HCT116 (cell line): ENCODE data around the gene TPX2. TPM values are rescaled to one million over a fixed set of nuclear protein-coding genes. Genes with fewer than 3 reads are reported as not detected.

Experiments
- ATAC-seq: fragments of 200-7000 bp; cut with Tn5 transposase; 2 replicates; pipeline ENCODE4 v1.9.1; 2020; ENCODE audit warnings: mild to moderate bottlenecking, moderate library complexity
- BruUV-seq: library from RNA; stranded (reverse); fragments of 400-500 nt; replicated peaks from 2 replicates; lab custom pipeline; 2021; lab: Mats Ljungman, UMichigan
- CTCF ChIA-PET: fragments of 300-600 bp; sonication (Branson Sonifier 250); formaldehyde crosslinking; loops from one replicate; lab custom pipeline; 2021; ENCODE audit warnings: antibody characterized with exemption; lab: Charles Lee
- POLR2A ChIA-PET: fragments of 300-600, 350-600 bp; sonication (Branson Sonifier 250); formaldehyde crosslinking; loops from one replicate; lab custom pipeline; 2021; ENCODE audit warnings: antibody characterized with exemption; lab: Charles Lee
- RAD21 ChIA-PET, 2 experiments: fragments of 300-600 bp; sonication (Branson Sonifier 250); formaldehyde crosslinking; loops; one replicate each; lab custom pipeline; 2023; ENCODE audit warnings: low total read pairs in 2 of 2; ENCODE audit not compliant: uncharacterized antibody in 2 of 2, unreplicated experiment in 2 of 2, low non-redundant PET in 1 of 2; lab: Charles Lee
- DNase-seq: peaks from one replicate; pipeline ENCODE4 v3.0.0-alpha.2; 2010; ENCODE audit warnings: low read depth, low spot score
- H2AFZ ChIP-seq: fragments of 200-600 bp; shearing (Covaris generic), sonication (generic); 2 replicates; pipeline ENCODE4 v1.6.1; 2017; ENCODE audit warnings: low read depth, mixed run types, mixed read lengths, antibody characterized with exemption, low read length; ENCODE audit not compliant: poor library complexity, severe bottlenecking
- H3K27ac ChIP-seq: 2 replicates; pipeline ENCODE4 v1.5.1; 2012; ENCODE audit warnings: low read depth, low read length
- H3K27me3 ChIP-seq: fragments of 200-600 bp; sonication (generic); 2 replicates; pipeline ENCODE4 v1.6.1; 2016; ENCODE audit warnings: mixed run types, low read length, mixed read lengths; ENCODE audit not compliant: insufficient read depth
- H3K36me3 ChIP-seq, 2 experiments: fragments of 200-500 bp in 1 of 2; fragments of 200-600 bp in 1 of 2; sonication (Bioruptor generic) in 1 of 2; sonication (generic) in 1 of 2; 2 replicates each; pipeline versions ENCODE4 v1.5.1 to v1.6.1; 2014 to 2016; ENCODE audit warnings: low read length in 2 of 2, inconsistent platforms in 1 of 2, mixed read lengths in 1 of 2, mixed run types in 1 of 2; ENCODE audit not compliant: insufficient read depth in 2 of 2, control insufficient read depth in 1 of 2
- H3K4me1 ChIP-seq, 2 experiments: fragments of 200-600 bp in 1 of 2; sonication (generic) in 1 of 2; 2 replicates each; pipeline versions ENCODE4 v1.5.1 to v1.6.1; 2012 to 2017; ENCODE audit warnings: low read length in 2 of 2, inconsistent platforms in 1 of 2, mild to moderate bottlenecking in 1 of 2, mixed read lengths in 1 of 2, mixed run types in 1 of 2, moderate library complexity in 1 of 2; ENCODE audit not compliant: insufficient read depth in 2 of 2, control insufficient read depth in 1 of 2
- H3K4me2 ChIP-seq: fragments of 200-600 bp; sonication (generic); 2 replicates; pipeline ENCODE4 v1.6.1; 2017; ENCODE audit warnings: mixed run types, low read length, mixed read lengths
- H3K4me3 ChIP-seq, 2 experiments: fragments of 200-600 bp in 1 of 2; sonication (generic) in 1 of 2; replicated peaks in 1 of 2; 2 replicates each; pipeline ENCODE4 v1.5.1; 2011 to 2016; ENCODE audit warnings: low read length in 2 of 2, control low read depth in 1 of 2, low read depth in 1 of 2, mild to moderate bottlenecking in 1 of 2, mixed read lengths in 1 of 2, mixed run types in 1 of 2
- H3K79me2 ChIP-seq: fragments of 200-600 bp; sonication (generic); 2 replicates; pipeline ENCODE4 v1.6.1; 2017; ENCODE audit warnings: mild to moderate bottlenecking, mixed run types, low read length, moderate library complexity, mixed read lengths; ENCODE audit not compliant: insufficient read depth
- H3K9ac ChIP-seq: fragments of 200-600 bp; sonication (generic); 2 replicates; pipeline ENCODE4 v1.6.1; 2016; ENCODE audit warnings: low read length, mixed read lengths
- H3K9me2 ChIP-seq: fragments of 200-600 bp; sonication (generic), shearing (Covaris generic); 2 replicates; pipeline ENCODE4 v1.6.1; 2017; ENCODE audit warnings: mixed run types, mild to moderate bottlenecking, moderate library complexity; ENCODE audit not compliant: insufficient read depth
- H3K9me3 ChIP-seq, 2 experiments: fragments of 200-500 bp in 1 of 2; fragments of 200-600 bp in 1 of 2; sonication (Bioruptor generic) in 1 of 2; sonication (generic) in 1 of 2; 2 replicates each; pipeline ENCODE4 v1.6.1; 2014 to 2017; ENCODE audit warnings: low read length in 2 of 2, mixed read lengths in 2 of 2, inconsistent platforms in 1 of 2, low read depth in 1 of 2, mild to moderate bottlenecking in 1 of 2, mixed run types in 1 of 2, moderate library complexity in 1 of 2; ENCODE audit not compliant: control insufficient read depth in 1 of 2, insufficient read depth in 1 of 2
- H4K20me1 ChIP-seq: fragments of 200-600 bp; sonication (generic), shearing (Covaris generic); 2 replicates; pipeline ENCODE4 v1.6.1; 2017; ENCODE audit warnings: mixed run types, mild to moderate bottlenecking, moderate library complexity; ENCODE audit not compliant: insufficient read depth
- ATF3 ChIP-seq: IDR thresholded peaks from 2 replicates; pipeline ENCODE4 v1.6.1; 2012
- CBX3 ChIP-seq: IDR thresholded peaks from 2 replicates; pipeline ENCODE4 v1.6.1; 2012; ENCODE audit warnings: low read depth
- CEBPB ChIP-seq: IDR thresholded peaks from 2 replicates; pipeline ENCODE4 v1.6.1; 2012; ENCODE audit warnings: low read depth
- EGR1 ChIP-seq: IDR thresholded peaks from 2 replicates; pipeline ENCODE4 v1.6.1; 2012; ENCODE audit warnings: low read depth
- ELF1 ChIP-seq: IDR thresholded peaks from 2 replicates; pipeline ENCODE4 v1.6.1; 2012; ENCODE audit warnings: low read depth, borderline replicate concordance
- EZH2 ChIP-seq: fragments of 200-600 bp; sonication (generic); IDR thresholded peaks from 2 replicates; pipeline ENCODE4 v1.6.1; 2017; ENCODE audit warnings: antibody characterized with exemption, mixed run types
- EZH2phosphoT487 ChIP-seq: fragments of 200-600 bp; IDR thresholded peaks from 2 replicates; pipeline ENCODE4 v1.6.1; 2018; ENCODE audit warnings: antibody characterized with exemption, borderline replicate concordance
- FOSL1 ChIP-seq: IDR thresholded peaks from 2 replicates; pipeline ENCODE4 v1.6.1; 2012; ENCODE audit warnings: low read depth
- JUND ChIP-seq: IDR thresholded peaks from 2 replicates; pipeline ENCODE4 v1.6.1; 2012
- MAX ChIP-seq: IDR thresholded peaks from 2 replicates; pipeline ENCODE4 v1.6.1; 2012
- POLR2AphosphoS5 ChIP-seq: IDR thresholded peaks from 2 replicates; pipeline ENCODE4 v1.6.1; 2011; ENCODE audit warnings: mild to moderate bottlenecking, low read depth, low read length, moderate library complexity
- RAD21 ChIP-seq: IDR thresholded peaks from 2 replicates; pipeline ENCODE4 v1.6.1; 2012; ENCODE audit warnings: low read depth, mild to moderate bottlenecking
- SIN3A ChIP-seq: IDR thresholded peaks from 2 replicates; pipeline ENCODE4 v1.6.1; 2012; ENCODE audit warnings: low read depth
- SP1 ChIP-seq: IDR thresholded peaks from 2 replicates; pipeline ENCODE4 v1.6.1; 2012; ENCODE audit warnings: low read depth
- SRF ChIP-seq: IDR thresholded peaks from 2 replicates; pipeline ENCODE4 v1.6.1; 2012; ENCODE audit warnings: low read depth
- TCF7L2 ChIP-seq: IDR thresholded peaks from 2 replicates; pipeline ENCODE4 v1.7.0; 2011; ENCODE audit warnings: borderline replicate concordance, inconsistent platforms; ENCODE audit not compliant: insufficient read depth, insufficient read length; ENCODE audit errors: extremely low read depth
- YY1 ChIP-seq: IDR thresholded peaks from 2 replicates; pipeline ENCODE4 v1.6.1; 2011; ENCODE audit warnings: low read length, low read depth, moderate library complexity, mild to moderate bottlenecking; ENCODE audit not compliant: insufficient replicate concordance; ENCODE audit errors: extremely low read depth
- ZBTB33 ChIP-seq: IDR thresholded peaks from 2 replicates; pipeline ENCODE4 v1.6.1; 2011; ENCODE audit warnings: mild to moderate bottlenecking, low read length, moderate library complexity; ENCODE audit not compliant: insufficient replicate concordance; ENCODE audit errors: extremely low read depth
- ZNF274 ChIP-seq: fragments of 200-500 bp; sonication (Bioruptor generic); IDR thresholded peaks from 2 replicates; pipeline ENCODE4 v1.6.1; 2014; ENCODE audit warnings: mild to moderate bottlenecking, low read depth, low read length, inconsistent platforms
- intact Hi-C: fragments of 100-400 bp; cut with micrococcal nuclease; formaldehyde crosslinking; loops from 2 replicates; pipeline ENCODE4 v1.10.0; 2022
- total RNA-seq: library from RNA; stranded (reverse); gene quantifications from one replicate; pipeline ENCODE4 v1.2.1, GENCODE V29; 2021; ENCODE audit not compliant: unreplicated experiment

Gene TPX2
- total RNA-seq, 1 experiment from 2014 or later: 163 TPM

GRCh38 chr20:31704225-31705119 lies 34.6 kb upstream of the TPX2 start:
- intact Hi-C loops: loop anchor here (1.0 kb wide), 1 partner anchor 8 kb away; no protein-coding TSS in a partner anchor
- H3K4me1 ChIP-seq: peaks cover 84 to 98% of the 10 kb centered on the region in 2 experiments
- BruUV-seq: TSS peak; percentile 56

More at GRCh38 chr20:31704225-31705119, 34.6 kb upstream of the TPX2 start:
- Histone ChIP-seq H2AFZ (no peak overlapping the region), H3K9me2 (no peaks in the 10 kb centered on the region), H3K27ac (peak overlapping the region; percentile 94), H3K9me3 (no peaks in the 10 kb centered on the region), H3K4me3 (peak overlapping the region in 1 of 2 experiments; percentile 26; a peak in 2 of 4 replicates), H3K36me3 (peaks cover 5 to 58% of the 10 kb centered on the region in 2 experiments), H3K79me2 (peaks cover 99% of the 10 kb centered on the region), H4K20me1 (no peaks in the 10 kb centered on the region), H3K4me2 (peak overlapping the region; percentile 69), H3K9ac (peak overlapping the region; percentile 60), H3K27me3 (no peaks in the 10 kb centered on the region)
- DNase-seq (peak; percentile 93), ATAC-seq (peak; percentile 88)
- peak; percentile 80 for TF ChIP-seq SIN3A
- TF ChIP-seq ELF1: no peak; the same call in 1 of the 2 replicates
- TF ChIP-seq SP1: peak; percentile 100
- peak; percentile 48 for TF ChIP-seq YY1
- peak; percentile 76 for TF ChIP-seq MAX
- peak; percentile 32; the same call in 1 of the 2 replicates for TF ChIP-seq RAD21
- TF ChIP-seq SRF: no peak
- TF ChIP-seq FOSL1: peak; percentile 85
- TF ChIP-seq EZH2: no peak
- TF ChIP-seq ATF3: no peak
- peak; percentile 96 for TF ChIP-seq JUND
- TF ChIP-seq ZBTB33: no peak
- TF ChIP-seq CEBPB: peak; percentile 85
- peak; percentile 81 for TF ChIP-seq POLR2AphosphoS5
- TF ChIP-seq ZNF274: no peak
- 0 out of 2 replicates have a peak, but pooled peaks have one; percentile 32 for TF ChIP-seq EGR1
- peak; percentile 91 for TF ChIP-seq TCF7L2
- peak; percentile 86 for TF ChIP-seq CBX3
- TF ChIP-seq EZH2phosphoT487: no peak
- RAD21 ChIA-PET: interaction anchor here (1.0 kb wide), 2 partner anchors 19 kb away, joined by 3 to 4 read pairs; no protein-coding TSS in a partner anchor
- POLR2A ChIA-PET: interaction anchor here (0.8 to 4.2 kb wide), 11 partner anchors 8 to 132 kb away, joined by 3 to 40 read pairs (median 5); partner anchors contain the start of gene BCL2L1
- CTCF ChIA-PET: interaction anchor here (1.2 to 2.5 kb wide), 4 partner anchors 8 to 70 kb away, joined by 3 to 18 read pairs (median 6); no protein-coding TSS in a partner anchor
